HepG2 (cell line): ENCODE measurements around the gene PRUNE1. TPM values are rescaled to one million over a fixed set of nuclear protein-coding genes. Genes with fewer than 3 reads are reported as not detected.

Experiments
- MLXIP ChIP-seq: sonication (generic); formaldehyde crosslinking; IDR thresholded peaks from 2 replicates; pipeline ENCODE4 v1.9.0; 2021; ENCODE audit warnings: missing genetic modification reagents, borderline replicate concordance
- PRPF4 ChIP-seq: fragments of 200-400 bp; formaldehyde crosslinking; IDR thresholded peaks from 2 replicates; pipeline ENCODE4 v1.6.1; 2016; ENCODE audit warnings: low read length, low read depth; ENCODE audit not compliant: poor library complexity, severe bottlenecking
- RARA ChIP-seq: IDR thresholded peaks from 2 replicates; pipeline ENCODE4 v1.6.1; 2016; ENCODE audit warnings: missing genetic modification reagents, missing compliant biosample characterization
- SALL1 ChIP-seq: sonication (generic); formaldehyde crosslinking; IDR thresholded peaks from 2 replicates; pipeline ENCODE4 v1.8.0; 2022; ENCODE audit warnings: mild to moderate bottlenecking, missing genetic modification reagents
- ZFAT ChIP-seq: sonication (generic); formaldehyde crosslinking; conservative IDR thresholded peaks from 2 replicates; pipeline ENCODE4 v1.8.1; 2023; ENCODE audit warnings: missing genetic modification reagents, inconsistent platforms
- ZNF281 ChIP-seq: sonication (generic); formaldehyde crosslinking; IDR thresholded peaks from 2 replicates; pipeline ENCODE4 v1.4.0; 2020; ENCODE audit warnings: missing genetic modification reagents, borderline replicate concordance
- ZNF296 ChIP-seq: sonication (generic); formaldehyde crosslinking; conservative IDR thresholded peaks from 2 replicates; pipeline ENCODE4 v1.5.0; 2020; ENCODE audit warnings: mild to moderate bottlenecking, missing genetic modification reagents
- ZNF343 ChIP-seq: sonication (generic); formaldehyde crosslinking; IDR thresholded peaks from 2 replicates; pipeline ENCODE4 v1.4.0; 2020; ENCODE audit warnings: mild to moderate bottlenecking, missing genetic modification reagents
- ZNF546 ChIP-seq: sonication (generic); formaldehyde crosslinking; conservative IDR thresholded peaks from 2 replicates; pipeline ENCODE4 v1.8.1; 2023; ENCODE audit warnings: mild to moderate bottlenecking, missing genetic modification reagents
- ZNF607 ChIP-seq: sonication (generic); formaldehyde crosslinking; IDR thresholded peaks from 2 replicates; pipeline ENCODE4 v1.5.1; 2020; ENCODE audit warnings: missing genetic modification reagents, mild to moderate bottlenecking, borderline replicate concordance
- ZNF710 ChIP-seq: sonication (generic); formaldehyde crosslinking; IDR thresholded peaks from 2 replicates; pipeline ENCODE4 v1.5.0; 2020; ENCODE audit warnings: mild to moderate bottlenecking, missing genetic modification reagents, borderline replicate concordance
- polyA plus RNA-seq, 8 experiments: library from polyadenylated mRNA; depleted of rRNA in 3 of 8; stranded (reverse) in 7 of 8; unstranded in 1 of 8; fragments of >200 nt; fragmentation: Illumina TruSeq in 4 of 8; extraction: Trizol in 4 of 8; gene quantifications; 2 replicates each; pipeline versions ENCODE4 v1.2.1 to v1.2.3, GENCODE V29; 2011 to 2016; ENCODE audit warnings: low read depth in 4 of 8, missing spikeins in 1 of 8, mixed read lengths in 1 of 8; ENCODE audit not compliant: insufficient read depth in 1 of 8
- total RNA-seq, 5 experiments: library from RNA; depleted of rRNA; stranded (reverse); fragments of >200 nt; fragmentation: Illumina TruSeq; extraction: Trizol; gene quantifications; 2 replicates each; pipeline ENCODE4 v1.2.3, GENCODE V29; 2016; ENCODE audit warnings: low read depth in 1 of 5
- TF ChIP-seq, protein P1 (sequence below): sonication (generic); formaldehyde crosslinking; IDR thresholded peaks from 2 replicates; pipeline ENCODE4 v1.5.1; 2020; ENCODE audit warnings: mild to moderate bottlenecking, moderate library complexity, missing genetic modification reagents
- TF ChIP-seq, protein P2 (sequence below): sonication (generic); formaldehyde crosslinking; IDR thresholded peaks from 2 replicates; pipeline ENCODE4 v1.8.0; 2023; ENCODE audit warnings: mild to moderate bottlenecking, missing genetic modification reagents
- TF ChIP-seq, protein P3 (sequence below): sonication (generic); formaldehyde crosslinking; IDR thresholded peaks from 2 replicates; pipeline ENCODE4 v1.4.0; 2020; ENCODE audit warnings: mild to moderate bottlenecking, missing genetic modification reagents
- TF ChIP-seq, protein P4 (sequence below): sonication (generic); formaldehyde crosslinking; IDR thresholded peaks from 2 replicates; pipeline ENCODE4 v1.8.0; 2022; ENCODE audit warnings: mild to moderate bottlenecking, missing genetic modification reagents, borderline replicate concordance

Gene PRUNE1
- total and polyA plus RNA-seq, 2 of the 13 experiments (the other 11 are each of a cell fraction or from before 2014, with no cell fraction given) = 19.0 to 31.9 TPM

DNA sequence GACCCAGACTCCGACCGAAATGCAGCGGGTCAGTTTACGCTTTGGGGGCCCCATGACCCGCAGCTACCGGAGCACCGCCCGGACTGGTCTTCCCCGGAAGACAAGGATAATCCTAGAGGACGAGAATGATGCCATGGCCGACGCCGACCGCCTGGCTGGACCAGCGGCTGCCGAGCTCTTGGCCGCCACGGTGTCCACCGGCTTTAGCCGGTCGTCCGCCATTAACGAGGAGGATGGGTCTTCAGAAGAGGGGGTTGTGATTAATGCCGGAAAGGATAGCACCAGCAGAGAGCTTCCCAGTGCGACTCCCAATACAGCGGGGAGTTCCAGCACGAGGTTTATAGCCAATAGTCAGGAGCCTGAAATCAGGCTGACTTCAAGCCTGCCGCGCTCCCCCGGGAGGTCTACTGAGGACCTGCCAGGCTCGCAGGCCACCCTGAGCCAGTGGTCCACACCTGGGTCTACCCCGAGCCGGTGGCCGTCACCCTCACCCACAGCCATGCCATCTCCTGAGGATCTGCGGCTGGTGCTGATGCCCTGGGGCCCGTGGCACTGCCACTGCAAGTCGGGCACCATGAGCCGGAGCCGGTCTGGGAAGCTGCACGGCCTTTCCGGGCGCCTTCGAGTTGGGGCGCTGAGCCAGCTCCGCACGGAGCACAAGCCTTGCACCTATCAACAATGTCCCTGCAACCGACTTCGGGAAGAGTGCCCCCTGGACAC lies 39.8 kb downstream of the PRUNE1 start (continued):
- TF ChIP-seq ZNF710 (CRISPR knock-in tag) (peak; percentile 68; the same call in 1 of the 2 replicates), ZNF607 (CRISPR knock-in tag) (peak; percentile 58; the same call in 1 of the 2 replicates), PRPF4 (no peak), RARA (CRISPR knock-in tag) (no peak), ZNF281 (CRISPR knock-in tag) (no peak), MLXIP (0 out of 2 replicates have a peak, but pooled peaks have one; percentile 23), SALL1 (CRISPR knock-in tag) (peak; percentile 80), ZNF343 (no peak), ZFAT (CRISPR knock-in tag) (no peak), ZNF296 (CRISPR knock-in tag) (no peak), ZNF546 (CRISPR knock-in tag) (no peak; the same call in 1 of the 2 replicates)
- TF ChIP-seq, protein P1, sequence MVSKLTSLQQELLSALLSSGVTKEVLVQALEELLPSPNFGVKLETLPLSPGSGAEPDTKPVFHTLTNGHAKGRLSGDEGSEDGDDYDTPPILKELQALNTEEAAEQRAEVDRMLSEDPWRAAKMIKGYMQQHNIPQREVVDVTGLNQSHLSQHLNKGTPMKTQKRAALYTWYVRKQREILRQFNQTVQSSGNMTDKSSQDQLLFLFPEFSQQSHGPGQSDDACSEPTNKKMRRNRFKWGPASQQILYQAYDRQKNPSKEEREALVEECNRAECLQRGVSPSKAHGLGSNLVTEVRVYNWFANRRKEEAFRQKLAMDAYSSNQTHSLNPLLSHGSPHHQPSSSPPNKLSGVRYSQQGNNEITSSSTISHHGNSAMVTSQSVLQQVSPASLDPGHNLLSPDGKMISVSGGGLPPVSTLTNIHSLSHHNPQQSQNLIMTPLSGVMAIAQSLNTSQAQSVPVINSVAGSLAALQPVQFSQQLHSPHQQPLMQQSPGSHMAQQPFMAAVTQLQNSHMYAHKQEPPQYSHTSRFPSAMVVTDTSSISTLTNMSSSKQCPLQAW (CRISPR knock-in tag) = peak; percentile 14; the same call in 1 of the 2 replicates
- TF ChIP-seq, protein P2, sequence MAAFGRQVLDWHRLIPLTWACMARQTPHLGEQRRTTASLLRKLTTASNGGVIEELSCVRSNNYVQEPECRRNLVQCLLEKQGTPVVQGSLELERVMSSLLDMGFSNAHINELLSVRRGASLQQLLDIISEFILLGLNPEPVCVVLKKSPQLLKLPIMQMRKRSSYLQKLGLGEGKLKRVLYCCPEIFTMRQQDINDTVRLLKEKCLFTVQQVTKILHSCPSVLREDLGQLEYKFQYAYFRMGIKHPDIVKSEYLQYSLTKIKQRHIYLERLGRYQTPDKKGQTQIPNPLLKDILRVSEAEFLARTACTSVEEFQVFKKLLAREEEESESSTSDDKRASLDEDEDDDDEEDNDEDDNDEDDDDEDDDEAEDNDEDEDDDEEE = no peak
- TF ChIP-seq, protein P3, sequence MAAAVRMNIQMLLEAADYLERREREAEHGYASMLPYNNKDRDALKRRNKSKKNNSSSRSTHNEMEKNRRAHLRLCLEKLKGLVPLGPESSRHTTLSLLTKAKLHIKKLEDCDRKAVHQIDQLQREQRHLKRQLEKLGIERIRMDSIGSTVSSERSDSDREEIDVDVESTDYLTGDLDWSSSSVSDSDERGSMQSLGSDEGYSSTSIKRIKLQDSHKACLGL (CRISPR knock-in tag) = no peak
- TF ChIP-seq, protein P4, sequence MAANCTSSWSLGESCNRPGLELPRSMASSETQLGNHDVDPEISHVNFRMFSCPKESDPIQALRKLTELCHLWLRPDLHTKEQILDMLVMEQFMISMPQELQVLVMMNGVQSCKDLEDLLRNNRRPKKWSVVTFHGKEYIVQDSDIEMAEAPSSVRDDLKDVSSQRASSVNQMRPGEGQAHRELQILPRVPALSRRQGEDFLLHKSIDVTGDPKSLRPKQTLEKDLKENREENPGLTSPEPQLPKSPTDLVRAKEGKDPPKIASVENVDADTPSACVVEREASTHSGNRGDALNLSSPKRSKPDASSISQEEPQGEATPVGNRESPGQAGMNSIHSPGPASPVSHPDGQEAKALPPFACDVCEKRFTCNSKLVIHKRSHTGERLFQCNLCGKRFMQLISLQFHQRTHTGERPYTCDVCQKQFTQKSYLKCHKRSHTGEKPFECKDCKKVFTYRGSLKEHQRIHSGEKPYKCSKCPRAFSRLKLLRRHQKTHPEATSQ (CRISPR knock-in tag) = no peak
